Islet precursor cell (in vitro differentiated cells): ENCODE measurements around the gene DGCR8.

Experiments used
- DNase-seq: peaks from one replicate; pipeline ENCODE4 v3.0.0-alpha.2; 2018

The DGCR8 gene

DNA sequence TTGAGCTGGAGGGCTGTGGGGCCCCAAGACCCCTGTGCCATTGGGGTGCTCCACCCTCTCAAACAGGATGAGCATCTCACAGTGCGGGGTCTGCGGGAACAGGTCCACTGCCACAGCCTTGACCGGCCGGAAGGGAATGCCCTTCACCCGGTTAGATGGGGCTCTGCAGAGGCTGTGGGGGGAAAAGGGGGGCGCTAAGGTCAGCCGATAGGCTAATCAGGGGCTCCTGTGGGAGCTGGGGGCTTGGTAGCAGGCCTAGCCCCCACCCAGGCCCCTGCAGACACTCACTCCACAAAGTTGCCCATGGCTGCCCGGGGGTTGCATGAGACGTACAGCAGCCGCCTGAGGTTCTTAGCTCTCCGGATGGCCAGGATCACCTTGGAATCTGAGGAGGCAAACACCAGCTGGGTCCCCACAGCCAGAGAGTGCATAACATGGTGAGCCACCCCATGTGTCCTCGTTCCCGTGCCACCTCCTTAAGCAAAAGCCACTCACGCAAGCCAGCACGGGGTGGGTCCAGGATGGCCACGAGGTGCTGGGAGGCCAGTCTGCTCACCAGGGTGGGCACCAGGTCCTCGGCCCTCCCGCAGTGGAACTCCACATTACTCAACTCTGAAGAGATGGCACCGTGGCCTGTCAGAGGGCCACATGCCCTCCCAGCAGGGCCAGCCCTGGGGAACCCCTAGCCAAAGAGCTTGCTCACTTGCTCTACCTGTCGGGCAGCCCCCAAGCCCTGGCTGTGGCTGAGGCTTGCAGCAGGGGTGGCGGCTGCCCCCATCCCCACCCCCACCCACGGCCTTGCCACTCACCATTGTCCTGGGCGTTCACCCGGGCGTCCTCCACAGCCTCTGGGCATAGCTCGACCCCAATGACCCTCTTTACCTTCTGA, 32.8 kb downstream of the DGCR8 start:
- DNase-seq, result no peak

DNA sequence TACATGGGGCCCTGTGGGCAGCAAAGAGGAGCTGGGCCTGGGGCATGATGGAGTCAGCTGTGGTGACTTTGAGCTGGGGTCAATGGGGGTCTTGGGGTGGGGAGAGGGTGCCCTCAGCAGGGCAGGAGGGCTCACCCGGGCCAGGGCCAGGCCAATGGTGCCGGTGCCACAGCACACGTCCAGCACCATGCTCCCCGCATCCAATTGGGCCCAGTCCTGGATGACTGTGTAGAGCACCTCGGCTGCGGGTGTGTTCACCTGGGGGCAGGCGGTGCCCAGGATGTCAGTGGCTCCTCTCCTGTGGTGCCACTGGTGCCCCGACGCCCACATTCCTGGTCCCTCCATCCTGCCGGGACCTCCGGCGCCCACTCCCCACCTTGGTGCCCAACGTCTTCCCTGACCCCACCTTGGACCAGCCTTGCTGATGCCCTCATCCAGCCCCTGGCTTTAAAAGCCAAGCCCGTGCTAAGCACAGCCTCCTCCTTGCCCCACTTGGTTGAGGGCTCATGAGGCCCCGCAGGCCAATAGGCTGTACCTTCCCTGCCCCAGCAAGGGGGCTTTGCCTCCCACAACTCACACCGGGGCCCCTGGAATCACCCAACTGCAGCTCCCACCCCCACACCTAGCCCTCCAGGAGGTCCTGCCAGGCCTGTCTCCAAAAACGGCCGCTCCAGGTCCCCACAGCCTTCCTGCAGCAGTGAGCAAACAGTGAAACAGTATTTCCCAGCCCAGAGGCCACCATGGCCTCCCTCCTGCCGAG, 33.7 kb downstream of the DGCR8 start:
- DNase-seq, result no peak

DNA sequence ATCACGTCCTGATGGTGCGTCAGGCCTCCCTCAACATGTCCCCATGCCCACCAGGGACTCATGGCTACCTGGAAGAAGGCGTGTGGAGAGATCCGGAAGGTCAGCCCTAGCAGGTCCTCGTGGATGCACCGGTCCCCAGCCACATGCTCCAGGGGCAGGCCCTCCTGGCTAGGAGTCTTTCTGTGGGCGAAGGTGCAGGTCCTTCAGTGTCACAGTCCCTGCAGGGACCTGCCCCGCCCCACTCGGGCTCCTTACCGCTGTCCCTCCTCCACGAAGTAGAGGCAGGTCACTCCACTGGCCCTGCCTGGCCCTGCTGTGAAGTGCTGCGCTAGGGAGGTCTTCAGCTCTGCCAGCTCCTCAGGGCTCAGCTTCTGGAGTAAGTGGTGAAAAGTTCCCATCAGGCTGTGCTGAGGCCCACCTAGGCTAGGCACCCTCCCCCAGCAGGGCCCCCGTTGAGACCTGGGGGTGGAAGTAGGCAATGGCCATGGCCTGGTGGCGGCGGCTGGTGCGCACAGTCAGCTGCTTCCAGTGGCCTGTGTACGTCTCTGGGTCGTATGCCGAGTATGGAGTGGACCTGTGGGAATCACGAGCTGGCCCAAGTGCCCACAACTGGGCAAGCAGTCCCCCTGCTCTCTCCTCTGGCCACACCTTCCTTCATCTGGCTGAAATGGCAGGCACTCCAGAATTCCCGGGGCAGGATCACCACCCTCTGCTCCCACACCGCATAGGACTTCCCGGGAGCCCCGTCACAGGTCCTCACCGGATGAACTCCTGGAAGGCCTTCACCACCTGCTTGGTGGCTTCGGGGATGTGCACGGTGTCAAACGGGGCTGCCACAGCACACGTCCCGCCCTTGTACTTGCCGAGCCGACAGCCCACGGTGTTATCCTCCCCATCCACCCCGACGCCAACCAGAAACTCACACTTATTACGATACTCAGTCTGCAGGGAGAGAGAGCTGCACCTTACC, 34.8 kb downstream of the DGCR8 start:
- no peak for DNase-seq

- no peak for DNase-seq
These were observed 35.8 kb downstream of the DGCR8 start, which contains the start of gene RANBP1 for GRCh38 chr22:20115691-20116375. Gene RANBP1 (plus strand): TSS chr22:20116104. CDS start chr22:20116185, 81 bp downstream.

- DNase-seq, result no peak
These were observed 36.4 kb downstream of the DGCR8 start for GRCh38 chr22:20116376-20116950.

- peak; percentile 99 for DNase-seq
These were observed 37.1 kb downstream of the DGCR8 start, which contains the start of gene TRMT2A for GRCh38 chr22:20116951-20117632. Gene TRMT2A (minus strand): TSS chr22:20117226. CDS start chr22:20116906, 320 bp downstream.

GRCh38 chr22:20117633-20118299, 37.7 kb downstream of the DGCR8 start:
- DNase-seq, result no peak

- DNase-seq, result no peak
These were observed 38.4 kb downstream of the DGCR8 start for GRCh38 chr22:20118300-20119020.

DNA sequence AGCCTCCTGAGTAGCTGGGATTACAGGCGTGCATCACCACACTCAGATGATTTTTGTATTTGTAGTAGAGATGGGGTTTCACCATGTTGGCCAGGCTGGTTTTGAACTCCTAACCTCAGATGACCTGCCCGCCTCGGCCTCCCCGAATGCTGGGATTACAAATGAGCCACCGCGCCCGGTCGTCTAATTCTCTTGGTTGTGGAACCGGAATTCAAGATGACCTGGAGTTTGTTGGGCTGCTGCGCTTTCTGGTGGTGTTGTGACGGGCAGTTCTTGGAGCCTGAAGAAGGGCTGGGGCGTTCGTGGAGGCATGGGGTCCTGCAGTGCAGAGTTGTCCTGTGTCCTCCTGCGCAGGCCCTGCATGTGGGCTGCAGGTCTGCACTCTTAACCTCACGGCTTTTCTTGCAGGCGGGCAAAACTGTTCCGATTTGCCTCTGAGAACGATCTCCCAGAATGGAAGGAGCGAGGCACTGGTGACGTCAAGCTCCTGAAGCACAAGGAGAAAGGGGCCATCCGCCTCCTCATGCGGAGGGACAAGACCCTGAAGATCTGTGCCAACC, 41.9 kb downstream of the DGCR8 start:
- DNase-seq, result no peak

GRCh38 chr22:20123366-20124082, 43.5 kb downstream of the DGCR8 start:
- no peak for DNase-seq

DNA sequence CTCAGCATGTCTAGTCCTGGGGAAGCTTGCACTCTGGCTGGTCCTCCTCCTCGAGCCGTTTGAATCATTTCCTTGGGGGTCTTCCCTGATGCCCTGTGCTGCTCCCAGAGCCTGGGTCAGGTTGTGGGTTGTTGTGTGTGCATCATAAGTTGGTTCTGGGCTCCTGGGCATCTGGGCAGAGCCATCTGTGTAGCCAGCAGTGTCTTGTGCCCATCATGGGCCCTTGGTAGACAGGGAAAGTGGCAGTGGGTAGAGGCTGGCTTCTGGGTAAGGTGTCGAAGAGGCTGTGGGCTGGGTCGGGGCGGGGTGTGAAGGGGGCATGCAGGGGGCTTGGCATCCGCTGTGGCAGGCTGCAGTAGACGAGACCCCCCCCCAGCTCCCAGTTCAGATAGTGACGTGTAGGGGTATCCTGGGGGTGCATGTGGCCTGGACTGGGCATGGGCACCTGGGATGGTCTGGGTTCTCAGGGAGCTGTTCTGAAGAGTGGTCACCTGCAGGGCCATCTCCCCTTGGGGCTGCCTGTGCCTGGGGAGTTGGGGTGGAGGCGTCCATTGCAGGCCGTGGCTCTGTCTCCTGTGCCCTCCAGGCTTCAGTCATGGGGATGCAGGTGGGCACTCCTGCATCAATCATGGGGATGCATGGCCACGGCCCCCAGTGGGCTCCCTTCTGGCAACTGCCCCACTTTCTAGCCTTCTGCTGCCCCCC, 44.2 kb downstream of the DGCR8 start:
- no peak for DNase-seq

DNA sequence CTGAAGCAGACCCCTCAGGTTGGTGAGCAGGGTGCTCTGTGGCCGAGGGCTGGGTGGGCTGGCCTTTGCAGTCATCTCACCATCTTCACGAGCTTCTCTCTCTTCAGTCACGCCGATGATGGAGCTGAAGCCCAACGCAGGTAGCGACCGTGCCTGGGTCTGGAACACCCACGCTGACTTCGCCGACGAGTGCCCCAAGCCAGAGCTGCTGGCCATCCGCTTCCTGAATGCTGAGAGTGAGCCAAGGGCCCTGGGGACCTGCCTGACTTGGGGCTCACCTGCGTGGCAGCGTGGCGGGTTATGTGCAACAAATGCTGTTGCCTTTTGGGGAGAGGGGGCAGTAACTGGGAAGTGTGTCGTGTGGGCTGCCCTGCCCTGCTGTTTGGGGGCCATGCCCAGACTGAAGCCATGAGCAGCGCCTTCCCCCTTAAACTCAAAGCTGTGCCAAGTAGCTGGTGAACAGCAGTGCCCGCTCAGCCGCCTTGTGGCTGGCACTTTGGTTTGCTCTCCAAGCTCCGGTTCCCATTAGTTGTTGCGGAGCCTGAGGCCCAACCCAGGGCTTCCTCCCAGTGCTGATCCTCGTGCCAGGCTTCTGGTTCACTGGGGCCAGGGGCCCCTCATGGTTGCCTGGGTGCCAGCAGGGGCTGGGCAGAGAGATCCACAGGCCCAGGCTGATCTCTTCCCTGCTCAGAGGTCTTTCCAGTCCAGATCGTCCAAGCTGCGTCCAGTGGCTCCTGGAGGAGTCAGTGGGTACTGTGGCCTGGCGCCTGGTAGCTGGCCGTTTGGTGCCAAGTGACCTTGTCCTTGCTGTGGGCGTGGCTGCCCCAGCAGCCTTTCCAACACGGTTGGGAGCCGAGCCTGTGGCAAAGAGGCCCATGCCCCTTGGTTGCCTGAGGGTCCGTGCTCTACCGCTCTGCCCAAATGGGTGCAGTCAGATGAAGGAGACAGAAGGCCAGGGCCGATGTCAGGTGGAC, 45.4 kb downstream of the DGCR8 start:
- DNase-seq, result no peak

DNA sequence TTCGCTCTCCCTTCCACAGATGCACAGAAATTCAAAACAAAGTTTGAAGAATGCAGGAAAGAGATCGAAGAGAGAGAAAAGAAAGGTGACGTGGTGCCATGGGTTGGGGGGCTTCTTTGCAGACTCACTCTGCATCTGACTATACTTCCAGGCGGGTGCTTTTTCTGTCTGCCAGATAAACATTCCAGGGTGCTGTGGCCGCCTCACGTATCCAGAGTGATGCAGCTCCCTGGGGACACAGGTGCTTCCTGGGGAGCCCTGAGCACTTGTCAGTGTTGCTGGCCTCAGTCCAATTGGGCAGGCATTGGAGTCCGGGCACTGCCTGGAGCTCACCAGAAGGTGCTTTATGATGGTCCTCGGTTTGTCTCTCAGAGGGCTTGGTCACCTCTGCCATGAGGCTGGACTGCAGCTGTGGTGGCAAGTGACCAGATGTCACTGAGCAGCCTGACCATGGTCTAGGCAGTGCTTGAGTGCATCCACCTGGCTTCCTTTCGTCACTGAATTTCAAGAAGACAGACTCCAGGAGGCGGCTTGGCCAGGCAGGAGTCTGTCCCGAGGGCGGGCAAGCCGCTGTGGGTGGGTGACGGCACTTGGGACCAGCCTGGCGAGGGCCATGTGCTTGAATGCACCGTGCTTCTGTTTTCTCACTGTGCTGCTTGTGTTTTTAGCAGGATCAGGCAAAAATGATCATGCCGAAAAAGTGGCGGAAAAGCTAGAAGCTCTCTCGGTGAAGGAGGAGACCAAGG, 46.4 kb downstream of the DGCR8 start:
- no peak for DNase-seq

GRCh38 chr22:20127318-20127868, 47.4 kb downstream of the DGCR8 start:
- DNase-seq, result no peak

DNA sequence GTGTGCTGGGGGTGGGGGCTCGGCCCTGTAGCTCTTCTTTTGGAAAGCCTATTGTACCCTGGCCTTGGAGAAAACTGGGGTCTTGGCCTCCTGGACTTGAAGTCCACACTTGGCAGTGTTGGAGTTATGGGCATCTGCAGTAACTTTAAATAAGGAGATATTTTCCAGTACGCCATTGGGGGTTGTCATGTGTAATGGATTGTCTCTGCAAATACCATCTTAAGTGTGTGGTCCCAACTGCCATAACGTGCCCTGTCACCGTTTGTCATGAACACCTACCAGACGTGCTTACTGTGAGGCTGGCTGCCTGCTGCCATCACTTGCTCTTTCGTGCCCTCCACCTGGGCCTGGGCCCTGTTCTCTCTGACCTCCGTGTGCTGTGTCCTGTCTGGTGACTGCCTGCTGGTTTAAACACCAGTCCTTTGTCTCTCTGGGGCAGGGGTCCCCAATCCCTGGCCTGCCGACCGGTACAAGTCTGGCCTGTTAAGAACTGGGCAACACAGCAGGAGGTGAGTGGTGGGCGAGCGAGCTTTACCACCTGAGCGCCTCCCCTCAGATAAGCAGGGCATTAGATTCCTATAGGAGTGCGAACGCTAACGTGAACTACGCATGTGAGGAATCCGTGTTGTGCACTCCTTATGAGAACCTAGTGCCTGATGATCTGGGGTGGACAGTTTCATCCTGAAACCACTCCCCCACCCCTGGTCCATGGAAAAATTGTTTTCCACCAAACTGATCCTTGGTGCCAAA, 48.0 kb downstream of the DGCR8 start:
- DNase-seq, result no peak
